ENCODE results near the gene GSTM4. TPM values are rescaled to one million over a fixed set of nuclear protein-coding genes. Genes with fewer than 3 reads are reported as not detected.

GSTM4 gene
- total and polyA plus RNA-seq, 2 of the 8 experiments (the other 6 are each of a cell fraction or from before 2014, with no cell fraction given): 11.3 to 31.4 TPM

GRCh38 chr1:109610609-109611307 lies 45.1 kb upstream of the GSTM4 start:
- Histone ChIP-seq H3K4me3 (ENCODE audit: extremely low read depth in 1 of 4, insufficient read depth in 2 of 4, low read depth in 3 of 4, low read length in 4 of 4) (no peak overlapping the region), H3K36me3 (ENCODE audit: control insufficient read depth in 2 of 4, insufficient read depth in 4 of 4, low read length in 3 of 4) (no peaks in the 10 kb centered on the region), H3K27me3 (replicated peaks in 1 of 4; ENCODE audit: control insufficient read depth in 3 of 4, extremely low read depth in 1 of 4, insufficient read depth in 3 of 4, low read length in 3 of 4) (no peaks in the 10 kb centered on the region), H4K5ac (ENCODE audit: insufficient read length, low read depth, low read length) (no peak overlapping the region), H4K8ac (ENCODE audit: extremely low read depth, insufficient read depth, low read length) (no peak overlapping the region), H4K20me1 (replicated peaks in 1 of 2; ENCODE audit: control insufficient read depth in 1 of 2, insufficient read depth in 2 of 2, low read length in 2 of 2) (no peaks in the 10 kb centered on the region), H3K56ac (replicated peaks; ENCODE audit: insufficient read length, low read depth, low read length) (no peak overlapping the region), H2BK15ac (ENCODE audit: low read length) (no peak overlapping the region), H3K4me2 (ENCODE audit: insufficient read depth in 1 of 2, low read depth in 2 of 2, low read length in 2 of 2) (no peak overlapping the region), H3K18ac (ENCODE audit: extremely low read depth, low read length) (no peak overlapping the region), H3K9ac (replicated peaks in 1 of 4; ENCODE audit: extremely low read depth in 1 of 4, low read depth in 3 of 4, low read length in 3 of 4) (no peak overlapping the region), H2AFZ (ENCODE audit: low read length) (no peak overlapping the region), H3K79me2 (ENCODE audit: control insufficient read depth in 1 of 2, insufficient read depth in 2 of 2, low read length in 2 of 2) (no peaks in the 10 kb centered on the region), H2AK5ac (ENCODE audit: low read depth, low read length) (no peak overlapping the region), H2BK120ac (replicated peaks; ENCODE audit: low read depth, low read length) (no peak overlapping the region), H3K79me1 (ENCODE audit: low read depth, low read length) (no peaks in the 10 kb centered on the region), H3K23me2 (ENCODE audit: low read depth, low read length) (no peaks in the 10 kb centered on the region), H3K4ac (replicated peaks; ENCODE audit: insufficient read length, low read depth, low read length) (no peak overlapping the region), H3K27ac (ENCODE audit: low read depth, low read length) (no peak overlapping the region), H3K4me1 (replicated peaks in 1 of 4; ENCODE audit: control insufficient read depth in 3 of 4, insufficient read depth in 4 of 4, low read length in 3 of 4) (no peaks in the 10 kb centered on the region), H2BK5ac (ENCODE audit: low read depth, low read length) (no peak overlapping the region), H3K23ac (ENCODE audit: insufficient read length) (no peak overlapping the region), H2BK20ac (ENCODE audit: low read length) (no peak overlapping the region), H2BK12ac (ENCODE audit: low read depth, low read length) (no peak overlapping the region), H3K9me3 (ENCODE audit: insufficient read depth in 2 of 2, low read depth in 1 of 2, low read length in 1 of 2) (no peaks in the 10 kb centered on the region), H4K91ac (replicated peaks; ENCODE audit: insufficient read length, low read length) (no peak overlapping the region), H3K14ac (ENCODE audit: insufficient read length) (no peak overlapping the region)
- FAIRE-seq: no peak
- DNase-seq (ENCODE audit: low read depth in 1 of 2, low spot score in 2 of 2): no peak
- CTCF ChIA-PET (ENCODE audit: partially characterized antibody): interaction anchor here (0.9 to 6.8 kb wide), 8 partner anchors 11 to 162 kb away, joined by 3 to 92 read pairs (median 4); no protein-coding TSS in a partner anchor
- TF ChIP-seq SP1 (IDR thresholded peaks at IDR 0.05; ENCODE audit: low read depth, low read length) (no peak), FOSL1 (IDR thresholded peaks at IDR 0.05; ENCODE audit: insufficient read depth, low read depth, low read length) (no peak), BCL11A (IDR thresholded peaks at IDR 0.05; ENCODE audit: low read depth in 2 of 2, low read length in 2 of 2) (no peak), HDAC6 (IDR thresholded peaks at IDR 0.05; ENCODE audit: low read depth, low read length) (no peak), JUND (IDR thresholded peaks at IDR 0.05; ENCODE audit: low read length) (no peak), POU5F1 (IDR thresholded peaks at IDR 0.05; ENCODE audit: low read depth, low read length) (no peak), TCF12 (IDR thresholded peaks at IDR 0.05; ENCODE audit: low read depth, low read length) (no peak), NANOG (IDR thresholded peaks at IDR 0.05; ENCODE audit: insufficient read depth, low read depth, low read length, poor library complexity, severe bottlenecking) (no peak), KDM5A (IDR thresholded peaks at IDR 0.05; ENCODE audit: low read length) (no peak), YY1 (IDR thresholded peaks at IDR 0.05; ENCODE audit: low read depth, low read length) (no peak), RFX5 (IDR thresholded peaks at IDR 0.05; ENCODE audit: borderline replicate concordance, low read depth, low read length) (no peak), NRF1 (IDR thresholded peaks at IDR 0.05; ENCODE audit: low read depth, low read length) (no peak)
- TF ChIP-seq, protein P1, sequence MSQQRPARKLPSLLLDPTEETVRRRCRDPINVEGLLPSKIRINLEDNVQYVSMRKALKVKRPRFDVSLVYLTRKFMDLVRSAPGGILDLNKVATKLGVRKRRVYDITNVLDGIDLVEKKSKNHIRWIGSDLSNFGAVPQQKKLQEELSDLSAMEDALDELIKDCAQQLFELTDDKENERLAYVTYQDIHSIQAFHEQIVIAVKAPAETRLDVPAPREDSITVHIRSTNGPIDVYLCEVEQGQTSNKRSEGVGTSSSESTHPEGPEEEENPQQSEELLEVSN (IDR thresholded peaks at IDR 0.05): no peak
- POLR2A ChIA-PET (ENCODE audit: partially characterized antibody): interaction anchor here (1.8 to 1.9 kb wide), 2 partner anchors 10 kb away, joined by 6 read pairs; partner anchors contain the start of gene AMPD2
- WGBS, 2 experiments (ENCODE audit: extremely low coverage in 1 of 2, insufficient coverage in 1 of 2, insufficient read length in 1 of 2, insufficient replicate concordance in 2 of 2, low coverage in 1 of 2, low lambda C conversion rate in 2 of 2, missing lambda C conversion rate in 1 of 2): 86% methylated on average over 3 of the region's 3 CpGs; no CpG with 5 or more reads in 1 of the 2 experiments
